SK-N-SH (cell line): ENCODE results near the gene GUK1. TPM values are rescaled to one million over a fixed set of nuclear protein-coding genes. Genes with fewer than 3 reads are reported as not detected.

Experiments used
- CTCF ChIA-PET: fragments of 300-600, 350-600 bp; formaldehyde crosslinking; extraction: SDS; loops from one replicate; lab custom pipeline; 2021; lab: Yijun Ruan, JAX
- POLR2A ChIA-PET: fragments of 350-600 bp; sonication (Branson Sonifier 250); formaldehyde crosslinking; extraction: SDS; loops from one replicate; lab custom pipeline; 2020; ENCODE audit warnings: antibody characterized with exemption, inconsistent platforms; lab: Yijun Ruan, JAX
- DNase-seq: peaks from one replicate; pipeline ENCODE4 v3.0.0; 2012
- H2AFZ ChIP-seq: fragments of 200-600 bp; sonication (generic); 2 replicates; pipeline ENCODE4 v1.8.1; 2016; ENCODE audit warnings: antibody characterized with exemption, mild to moderate bottlenecking, low read depth
- H3F3A ChIP-seq: fragments of 200-600 bp; sonication (generic); replicated peaks from 2 replicates; pipeline ENCODE3; 2016; ENCODE audit warnings: antibody characterized with exemption, mild to moderate bottlenecking; ENCODE audit not compliant: insufficient read depth
- H3K27ac ChIP-seq, 2 experiments: fragments of 200-500 bp in 1 of 2; fragments of 200-600 bp in 1 of 2; sonication (Bioruptor generic) in 1 of 2; sonication (generic), shearing (Covaris generic) in 1 of 2; 2 replicates each; pipeline versions ENCODE4 v1.5.1 to v1.6.1; 2014 to 2016; ENCODE audit warnings: low read depth in 2 of 2, inconsistent platforms in 1 of 2, low read length in 1 of 2, mild to moderate bottlenecking in 1 of 2, mixed read lengths in 1 of 2
- H3K27me3 ChIP-seq: fragments of 200-600 bp; sonication (generic), shearing (Covaris generic); 2 replicates; pipeline ENCODE4 v1.6.1; 2016; ENCODE audit warnings: mixed run types; ENCODE audit not compliant: insufficient read depth
- H3K36me3 ChIP-seq, 2 experiments: fragments of 200-500 bp in 1 of 2; fragments of 200-600 bp in 1 of 2; sonication (Bioruptor generic) in 1 of 2; sonication (generic) in 1 of 2; replicated peaks in 1 of 2; 2 replicates each; pipeline versions ENCODE3 to v1.5.1; 2014 to 2016; ENCODE audit warnings: low read length in 1 of 2, mild to moderate bottlenecking in 1 of 2; ENCODE audit not compliant: insufficient read depth in 2 of 2, control insufficient read depth in 1 of 2
- H3K4me1 ChIP-seq, 2 experiments: fragments of 200-500 bp in 1 of 2; fragments of 200-600 bp in 1 of 2; sonication (Bioruptor generic) in 1 of 2; sonication (generic), shearing (Covaris generic) in 1 of 2; 2 replicates each; pipeline versions ENCODE4 v1.5.1 to v1.6.1; 2014 to 2016; ENCODE audit warnings: low read depth in 1 of 2, low read length in 1 of 2, mixed run types in 1 of 2; ENCODE audit not compliant: insufficient read depth in 2 of 2, control insufficient read depth in 1 of 2
- H3K4me2 ChIP-seq: fragments of 200-600 bp; sonication (generic), shearing (Covaris generic); 2 replicates; pipeline ENCODE4 v1.6.1; 2017; ENCODE audit warnings: mixed run types
- H3K4me3 ChIP-seq, 2 experiments: fragments of 200-500 bp in 1 of 2; fragments of 200-600 bp in 1 of 2; sonication (Bioruptor generic) in 1 of 2; sonication (generic), shearing (Covaris generic) in 1 of 2; 2 replicates each; pipeline versions ENCODE4 v1.5.1 to v1.8.1; 2014 to 2016; ENCODE audit warnings: low read depth in 2 of 2, inconsistent platforms in 1 of 2, low read length in 1 of 2, mild to moderate bottlenecking in 1 of 2, mixed read lengths in 1 of 2, moderate library complexity in 1 of 2
- H3K79me2 ChIP-seq: fragments of 200-600 bp; sonication (generic); 2 replicates; pipeline ENCODE4 v1.8.1; 2017; ENCODE audit warnings: mild to moderate bottlenecking; ENCODE audit not compliant: insufficient read depth
- H3K9ac ChIP-seq: fragments of 200-600 bp; sonication (generic); 2 replicates; pipeline ENCODE4 v1.6.1; 2017; ENCODE audit warnings: mixed run types
- H3K9me2 ChIP-seq: fragments of 200-600 bp; sonication (generic); 2 replicates; pipeline ENCODE4 v1.6.1; 2017; ENCODE audit warnings: mixed run types
- H3K9me3 ChIP-seq: fragments of 200-600 bp; sonication (generic); 2 replicates; pipeline ENCODE4 v1.6.1; 2017; ENCODE audit warnings: mixed run types, mild to moderate bottlenecking, moderate library complexity
- H4K20me1 ChIP-seq: fragments of 200-600 bp; sonication (generic); 2 replicates; pipeline ENCODE4 v1.6.1; 2017; ENCODE audit warnings: mild to moderate bottlenecking, mixed run types; ENCODE audit not compliant: insufficient read depth
- ELF1 ChIP-seq: IDR thresholded peaks from 2 replicates; pipeline ENCODE4 v1.4.0; 2012
- FOXJ3 ChIP-seq: sonication (generic); formaldehyde crosslinking; IDR thresholded peaks from 2 replicates; pipeline ENCODE4 v1.5.1; 2020; ENCODE audit warnings: mild to moderate bottlenecking, missing genetic modification reagents
- FOXM1 ChIP-seq: IDR thresholded peaks from 2 replicates; pipeline ENCODE4 v1.4.0; 2012; ENCODE audit warnings: low read depth, mild to moderate bottlenecking
- GABPA ChIP-seq: IDR thresholded peaks from 2 replicates; pipeline ENCODE4 v1.4.0; 2012; ENCODE audit warnings: low read depth, mild to moderate bottlenecking
- JUND ChIP-seq: IDR thresholded peaks from 2 replicates; pipeline ENCODE4 v1.4.0; 2012
- MEF2A ChIP-seq: IDR thresholded peaks from 2 replicates; pipeline ENCODE4 v1.4.0; 2012; ENCODE audit warnings: low read depth, borderline replicate concordance
- MXI1 ChIP-seq: IDR thresholded peaks from 2 replicates; pipeline ENCODE4 v1.6.1; 2012; ENCODE audit warnings: mild to moderate bottlenecking, low read depth, low read length, improper control_type of control experiment
- NFIC ChIP-seq: IDR thresholded peaks from 2 replicates; pipeline ENCODE4 v1.4.0; 2012; ENCODE audit warnings: borderline replicate concordance
- NRF1 ChIP-seq: IDR thresholded peaks from 2 replicates; pipeline ENCODE4 v1.6.1; 2012; ENCODE audit warnings: low read depth, mild to moderate bottlenecking, low read length
- RAD21 ChIP-seq: IDR thresholded peaks from 2 replicates; pipeline ENCODE4 v1.6.1; 2012; ENCODE audit warnings: mild to moderate bottlenecking, low read length
- RCOR1 ChIP-seq: fragments of 150-350 bp; IDR thresholded peaks from 2 replicates; pipeline ENCODE4 v1.6.1; 2017; ENCODE audit warnings: antibody characterized with exemption, low read length
- TAF1 ChIP-seq: IDR thresholded peaks from 2 replicates; pipeline ENCODE4 v1.6.1; 2012; ENCODE audit warnings: low read depth, mild to moderate bottlenecking, low read length, moderate library complexity, borderline replicate concordance
- TEAD4 ChIP-seq: IDR thresholded peaks from 2 replicates; pipeline ENCODE4 v1.4.0; 2012; ENCODE audit warnings: mild to moderate bottlenecking, borderline replicate concordance; ENCODE audit not compliant: insufficient read depth
- YY1 ChIP-seq: IDR thresholded peaks from 2 replicates; pipeline ENCODE4 v1.4.0; 2012; ENCODE audit warnings: low read depth, mild to moderate bottlenecking
- WGBS: methylation state at CpG from one replicate; pipeline ENCODE4 v1.1.6; 2017; ENCODE audit warnings: low lambda C conversion rate; 5-methylcytosine and 5-hydroxymethylcytosine counted together
- polyA plus RNA-seq, 3 experiments: library from polyadenylated mRNA; depleted of rRNA; stranded (reverse); fragments of >200 nt; gene quantifications; 2 replicates each; pipeline ENCODE4 v1.2.3, GENCODE V29; 2012
- TF ChIP-seq, protein P1 (sequence below): IDR thresholded peaks from 2 replicates; pipeline ENCODE4 v1.6.1; 2012; ENCODE audit warnings: mild to moderate bottlenecking, low read depth, low read length, moderate library complexity
- TF ChIP-seq, protein P2 (sequence below): IDR thresholded peaks from 2 replicates; pipeline ENCODE4 v1.4.0; 2012; ENCODE audit warnings: low read depth, borderline replicate concordance
- TF ChIP-seq, protein P3 (sequence below): fragments of 200-600 bp; sonication (generic); IDR thresholded peaks from 2 replicates; pipeline ENCODE4 v1.6.1; 2017; ENCODE audit warnings: antibody characterized with exemption, mild to moderate bottlenecking, moderate library complexity
- TF ChIP-seq, protein P4 (sequence below): fragments of 150-350 bp; IDR thresholded peaks from 2 replicates; pipeline ENCODE4 v1.6.1; 2017; ENCODE audit warnings: antibody characterized with exemption, low read length, low read depth, borderline replicate concordance
- TF ChIP-seq, protein P5 (sequence below): IDR thresholded peaks from 2 replicates; pipeline ENCODE4 v1.4.0; 2012; ENCODE audit warnings: low read depth

Gene GUK1
- polyA plus RNA-seq, 1 of the 3 experiments (the other 2 are of a cell fraction): 742 TPM

DNA sequence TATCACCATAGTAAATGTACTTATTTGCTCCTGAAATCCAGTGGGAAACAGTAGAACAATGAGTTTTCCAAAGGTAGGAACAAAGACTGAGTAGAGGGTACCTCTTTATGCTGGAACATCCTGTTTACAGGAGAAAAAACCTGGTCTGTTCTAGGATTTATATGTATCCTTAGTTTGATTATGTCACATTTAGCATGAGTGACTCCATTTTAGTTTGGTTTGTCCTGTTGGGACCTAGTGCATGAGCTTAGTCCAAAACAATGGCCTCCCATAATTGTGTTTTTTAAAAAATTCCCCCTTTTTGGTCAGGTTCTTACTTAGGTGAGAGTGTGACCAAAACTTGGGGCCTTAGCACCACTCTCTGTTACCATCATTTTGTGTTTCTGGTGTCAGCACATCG is 27.5 kb upstream of the GUK1 start:
- WGBS: 57% methylated on average over 1 of the region's 1 CpG
- TF ChIP-seq FOXM1: no peak
- TF ChIP-seq, protein P1, sequence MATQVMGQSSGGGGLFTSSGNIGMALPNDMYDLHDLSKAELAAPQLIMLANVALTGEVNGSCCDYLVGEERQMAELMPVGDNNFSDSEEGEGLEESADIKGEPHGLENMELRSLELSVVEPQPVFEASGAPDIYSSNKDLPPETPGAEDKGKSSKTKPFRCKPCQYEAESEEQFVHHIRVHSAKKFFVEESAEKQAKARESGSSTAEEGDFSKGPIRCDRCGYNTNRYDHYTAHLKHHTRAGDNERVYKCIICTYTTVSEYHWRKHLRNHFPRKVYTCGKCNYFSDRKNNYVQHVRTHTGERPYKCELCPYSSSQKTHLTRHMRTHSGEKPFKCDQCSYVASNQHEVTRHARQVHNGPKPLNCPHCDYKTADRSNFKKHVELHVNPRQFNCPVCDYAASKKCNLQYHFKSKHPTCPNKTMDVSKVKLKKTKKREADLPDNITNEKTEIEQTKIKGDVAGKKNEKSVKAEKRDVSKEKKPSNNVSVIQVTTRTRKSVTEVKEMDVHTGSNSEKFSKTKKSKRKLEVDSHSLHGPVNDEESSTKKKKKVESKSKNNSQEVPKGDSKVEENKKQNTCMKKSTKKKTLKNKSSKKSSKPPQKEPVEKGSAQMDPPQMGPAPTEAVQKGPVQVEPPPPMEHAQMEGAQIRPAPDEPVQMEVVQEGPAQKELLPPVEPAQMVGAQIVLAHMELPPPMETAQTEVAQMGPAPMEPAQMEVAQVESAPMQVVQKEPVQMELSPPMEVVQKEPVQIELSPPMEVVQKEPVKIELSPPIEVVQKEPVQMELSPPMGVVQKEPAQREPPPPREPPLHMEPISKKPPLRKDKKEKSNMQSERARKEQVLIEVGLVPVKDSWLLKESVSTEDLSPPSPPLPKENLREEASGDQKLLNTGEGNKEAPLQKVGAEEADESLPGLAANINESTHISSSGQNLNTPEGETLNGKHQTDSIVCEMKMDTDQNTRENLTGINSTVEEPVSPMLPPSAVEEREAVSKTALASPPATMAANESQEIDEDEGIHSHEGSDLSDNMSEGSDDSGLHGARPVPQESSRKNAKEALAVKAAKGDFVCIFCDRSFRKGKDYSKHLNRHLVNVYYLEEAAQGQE: no peak
- TF ChIP-seq MEF2A: no peak
- no peak for TF ChIP-seq YY1
- TF ChIP-seq RCOR1: no peak
- no peak for TF ChIP-seq RAD21
- TF ChIP-seq, protein P2, sequence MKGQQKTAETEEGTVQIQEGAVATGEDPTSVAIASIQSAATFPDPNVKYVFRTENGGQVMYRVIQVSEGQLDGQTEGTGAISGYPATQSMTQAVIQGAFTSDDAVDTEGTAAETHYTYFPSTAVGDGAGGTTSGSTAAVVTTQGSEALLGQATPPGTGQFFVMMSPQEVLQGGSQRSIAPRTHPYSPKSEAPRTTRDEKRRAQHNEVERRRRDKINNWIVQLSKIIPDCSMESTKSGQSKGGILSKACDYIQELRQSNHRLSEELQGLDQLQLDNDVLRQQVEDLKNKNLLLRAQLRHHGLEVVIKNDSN: no peak
- TF ChIP-seq, protein P3, sequence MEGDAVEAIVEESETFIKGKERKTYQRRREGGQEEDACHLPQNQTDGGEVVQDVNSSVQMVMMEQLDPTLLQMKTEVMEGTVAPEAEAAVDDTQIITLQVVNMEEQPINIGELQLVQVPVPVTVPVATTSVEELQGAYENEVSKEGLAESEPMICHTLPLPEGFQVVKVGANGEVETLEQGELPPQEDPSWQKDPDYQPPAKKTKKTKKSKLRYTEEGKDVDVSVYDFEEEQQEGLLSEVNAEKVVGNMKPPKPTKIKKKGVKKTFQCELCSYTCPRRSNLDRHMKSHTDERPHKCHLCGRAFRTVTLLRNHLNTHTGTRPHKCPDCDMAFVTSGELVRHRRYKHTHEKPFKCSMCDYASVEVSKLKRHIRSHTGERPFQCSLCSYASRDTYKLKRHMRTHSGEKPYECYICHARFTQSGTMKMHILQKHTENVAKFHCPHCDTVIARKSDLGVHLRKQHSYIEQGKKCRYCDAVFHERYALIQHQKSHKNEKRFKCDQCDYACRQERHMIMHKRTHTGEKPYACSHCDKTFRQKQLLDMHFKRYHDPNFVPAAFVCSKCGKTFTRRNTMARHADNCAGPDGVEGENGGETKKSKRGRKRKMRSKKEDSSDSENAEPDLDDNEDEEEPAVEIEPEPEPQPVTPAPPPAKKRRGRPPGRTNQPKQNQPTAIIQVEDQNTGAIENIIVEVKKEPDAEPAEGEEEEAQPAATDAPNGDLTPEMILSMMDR: no peak
- no peak for TF ChIP-seq NFIC
- no peak for TF ChIP-seq NRF1
- no peak for TF ChIP-seq GABPA
- TF ChIP-seq ELF1: no peak
- TF ChIP-seq FOXJ3 (CRISPR knock-in tag): no peak
- no peak for TF ChIP-seq MXI1
- no peak for TF ChIP-seq TAF1
- no peak for TF ChIP-seq JUND
- TF ChIP-seq, protein P4, sequence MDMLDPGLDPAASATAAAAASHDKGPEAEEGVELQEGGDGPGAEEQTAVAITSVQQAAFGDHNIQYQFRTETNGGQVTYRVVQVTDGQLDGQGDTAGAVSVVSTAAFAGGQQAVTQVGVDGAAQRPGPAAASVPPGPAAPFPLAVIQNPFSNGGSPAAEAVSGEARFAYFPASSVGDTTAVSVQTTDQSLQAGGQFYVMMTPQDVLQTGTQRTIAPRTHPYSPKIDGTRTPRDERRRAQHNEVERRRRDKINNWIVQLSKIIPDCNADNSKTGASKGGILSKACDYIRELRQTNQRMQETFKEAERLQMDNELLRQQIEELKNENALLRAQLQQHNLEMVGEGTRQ: no peak
- TF ChIP-seq, protein P5, sequence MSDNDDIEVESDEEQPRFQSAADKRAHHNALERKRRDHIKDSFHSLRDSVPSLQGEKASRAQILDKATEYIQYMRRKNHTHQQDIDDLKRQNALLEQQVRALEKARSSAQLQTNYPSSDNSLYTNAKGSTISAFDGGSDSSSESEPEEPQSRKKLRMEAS: no peak
- no peak for TF ChIP-seq TEAD4

More for the DNA sequence above, 27.5 kb upstream of the GUK1 start:
- Histone ChIP-seq H3K27ac (no peak overlapping the region), H3K79me2 (peaks cover 17% of the 10 kb centered on the region; the same call in 1 of the 2 replicates), H3F3A (peaks cover 2% of the 10 kb centered on the region), H3K4me1 (peaks cover 4 to 18% of the 10 kb centered on the region in 2 experiments; a peak in 3 of 4 replicates), H3K9ac (no peak overlapping the region), H3K36me3 (peaks cover 0 to 2% of the 10 kb centered on the region in 2 experiments), H4K20me1 (no peaks in the 10 kb centered on the region), H3K4me2 (no peak overlapping the region), H3K4me3 (no peak overlapping the region), H3K27me3 (no peaks in the 10 kb centered on the region), H2AFZ (no peak overlapping the region), H3K9me3 (no peaks in the 10 kb centered on the region), H3K9me2 (no peaks in the 10 kb centered on the region)
- ChIA-PET POLR2A (no interaction called here), CTCF (interaction anchor here (3.6 kb wide), 1 partner anchor 18 kb away, joined by 10 read pairs; no protein-coding TSS in a partner anchor)
- DNase-seq: no peak
